B cell (primary cell): ENCODE measurements around the gene IFT122. TPM values are rescaled to one million over a fixed set of nuclear protein-coding genes. Genes with fewer than 3 reads are reported as not detected.

Experiments used
- ATAC-seq: fragments of 200-7000 bp; cut with Tn5 transposase; one replicate; pipeline ENCODE4 v1.10.0; 2021; ENCODE audit warnings: low read depth, mild to moderate bottlenecking, moderate number of reproducible peaks, moderate library complexity
- CTCF ChIA-PET: fragments of 350-600 bp; sonication (Branson Sonifier 250); formaldehyde crosslinking; loops from one replicate; lab custom pipeline; 2021; ENCODE audit warnings: antibody characterized with exemption, inconsistent platforms; lab: Charles Lee
- POLR2A ChIA-PET: fragments of 350-600 bp; sonication (Branson Sonifier 250); formaldehyde crosslinking; loops from one replicate; lab custom pipeline; 2021; ENCODE audit warnings: antibody characterized with exemption; lab: Charles Lee
- DNase-seq: peaks from one replicate; pipeline ENCODE4 v3.0.0; 2013
- H2AFZ ChIP-seq: 2 replicates; pipeline ENCODE4 v1.6.1; 2012; ENCODE audit warnings: mild to moderate bottlenecking, low read depth, low read length; ENCODE audit not compliant: insufficient read depth, poor library complexity, severe bottlenecking
- H3K27ac ChIP-seq, 2 donors: 1 replicate in 1 of 2; 2 replicates in 1 of 2; pipeline ENCODE4 v1.5.1; 2012 to 2013; ENCODE audit warnings: low read length in 2 of 2, mild to moderate bottlenecking in 2 of 2, moderate library complexity in 1 of 2
- H3K27me3 ChIP-seq, 4 experiments: fragments of 200-600 bp in 1 of 4; sonication (generic) in 1 of 4; replicated peaks in 1 of 4; 1 replicate in 2 of 4; 2 replicates in 2 of 4; pipeline versions ENCODE4 v1.6.1 to v1.7.0; 2013 to 2016; ENCODE audit warnings: low read length in 3 of 4, mild to moderate bottlenecking in 2 of 4, mixed read lengths in 1 of 4, moderate library complexity in 1 of 4; ENCODE audit not compliant: insufficient read depth in 4 of 4, control insufficient read depth in 3 of 4; ENCODE audit errors: control extremely low read depth in 1 of 4
- H3K36me3 ChIP-seq, 2 experiments: replicated peaks in 1 of 2; 1 replicate in 1 of 2; 2 replicates in 1 of 2; pipeline versions ENCODE4 v1.6.1 to v1.7.1; 2013; ENCODE audit warnings: low read length in 1 of 2; ENCODE audit not compliant: insufficient read depth in 2 of 2, control insufficient read depth in 1 of 2; ENCODE audit errors: control extremely low read depth in 1 of 2, extremely low read depth in 1 of 2
- H3K4me1 ChIP-seq, 2 donors: fragments of 200-600 bp in 1 of 2; sonication (generic) in 1 of 2; 1 replicate in 1 of 2; 2 replicates in 1 of 2; pipeline versions ENCODE4 v1.5.1 to v1.6.1; 2013 to 2017; ENCODE audit warnings: low read length in 2 of 2; ENCODE audit not compliant: control insufficient read depth in 2 of 2, insufficient read depth in 2 of 2
- H3K4me2 ChIP-seq: replicated peaks from 2 replicates; pipeline ENCODE3; 2012; ENCODE audit warnings: mild to moderate bottlenecking, low read depth, low read length; ENCODE audit not compliant: poor library complexity, severe bottlenecking
- H3K4me3 ChIP-seq, 5 experiments: fragments of 200-600 bp in 1 of 5; sonication (generic) in 1 of 5; 1 replicate in 3 of 5; 2 replicates in 2 of 5; pipeline versions ENCODE4 v1.5.1 to v1.7.0; 2011 to 2016; ENCODE audit warnings: low read length in 4 of 5, mild to moderate bottlenecking in 4 of 5, low read depth in 2 of 5, control low read depth in 1 of 5, moderate library complexity in 1 of 5; ENCODE audit not compliant: insufficient read depth in 1 of 5; ENCODE audit errors: control extremely low read depth in 1 of 5, extremely low read depth in 1 of 5
- H3K79me2 ChIP-seq: fragments of 200-600 bp; sonication (generic); one replicate; pipeline ENCODE4 v1.6.0; 2016; ENCODE audit warnings: low read length; ENCODE audit not compliant: control insufficient read depth, insufficient read depth
- H3K9ac ChIP-seq: fragments of 200-600 bp; sonication (generic); 2 replicates; pipeline ENCODE4 v1.6.1; 2017; ENCODE audit warnings: mild to moderate bottlenecking, low read length, moderate library complexity
- H3K9me3 ChIP-seq, 3 donors: one replicate each; pipeline versions ENCODE4 v1.6.1 to v1.7.1; 2013; ENCODE audit warnings: low read length in 2 of 3; ENCODE audit not compliant: control insufficient read depth in 2 of 3, insufficient read depth in 1 of 3; ENCODE audit errors: control extremely low read depth in 1 of 3
- H4K20me1 ChIP-seq: 2 replicates; pipeline ENCODE4 v1.6.0; 2012; ENCODE audit warnings: mild to moderate bottlenecking, low read length; ENCODE audit not compliant: insufficient read depth, control insufficient read depth, poor library complexity, severe bottlenecking
- H3K27ac Mint-ChIP-seq: one replicate; pipeline ENCODE4 v1.8.0; 2021; ENCODE audit warnings: mixed read lengths
- H3K27me3 Mint-ChIP-seq: one replicate; pipeline ENCODE4 v1.8.0; 2021; ENCODE audit warnings: mixed read lengths
- H3K4me1 Mint-ChIP-seq: one replicate; pipeline ENCODE4 v1.8.0; 2021; ENCODE audit warnings: mixed read lengths
- H3K4me3 Mint-ChIP-seq: one replicate; pipeline ENCODE4 v1.8.0; 2021; ENCODE audit warnings: mixed read lengths
- H3K9me3 Mint-ChIP-seq: one replicate; pipeline ENCODE4 v1.8.0; 2022; ENCODE audit warnings: mixed read lengths; ENCODE audit not compliant: insufficient read depth
- CTCF ChIP-seq: fragments of 200-600 bp; IDR thresholded peaks from one replicate; pipeline ENCODE4 v1.8.0; 2022; ENCODE audit warnings: antibody characterized with exemption, mild to moderate bottlenecking
- EZH2 ChIP-seq: IDR thresholded peaks from 2 replicates; pipeline ENCODE4 v1.6.1; 2012; ENCODE audit warnings: borderline replicate concordance, low read depth, mild to moderate bottlenecking, moderate library complexity, low read length; ENCODE audit not compliant: insufficient read depth, poor library complexity, severe bottlenecking
- WGBS: methylation state at CpG from one replicate; pipeline ENCODE4 v1.1.5; 2013; ENCODE audit warnings: missing lambda C conversion rate; ENCODE audit not compliant: insufficient coverage; 5-methylcytosine and 5-hydroxymethylcytosine counted together
- intact Hi-C: fragments of 100-400 bp; cut with micrococcal nuclease; formaldehyde crosslinking; loops from one replicate; pipeline ENCODE4 v1.10.0; 2022
- polyA plus RNA-seq: library from polyadenylated mRNA; depleted of rRNA; stranded (reverse); fragments of >200 nt; gene quantifications from 2 replicates; pipeline ENCODE4 v1.2.3, GENCODE V29; 2012
- total RNA-seq, 2 donors: library from RNA; stranded (reverse); fragments of 120-200 nt in 1 of 2; gene quantifications; 1 replicate in 1 of 2; 2 replicates in 1 of 2; pipeline versions ENCODE4 v1.2.3 to v1.2.4, GENCODE V29; 2013 to 2022

IFT122 gene
- total and polyA plus RNA-seq, 2 donors (not counting 1 experiment from before 2014, with no cell fraction given) = 14.0 to 34.3 TPM

GRCh38 chr3:129485721-129486663 is 46.0 kb downstream of the IFT122 start:
- intact Hi-C loops = no loop called here
- no peak for ATAC-seq
- CTCF ChIA-PET = interaction anchor here (0.9 to 3.0 kb wide), 5 partner anchors 25 to 351 kb away, joined by 3 to 15 read pairs (median 4); no protein-coding TSS in a partner anchor

More at GRCh38 chr3:129485721-129486663, 46.0 kb downstream of the IFT122 start:
- Histone ChIP-seq H3K9me3 (no peaks in the 10 kb centered on the region), H3K36me3 (peaks cover 0 to 2% of the 10 kb centered on the region in 2 experiments), H3K4me2 (no peak overlapping the region), H3K4me3 (no peak overlapping the region), H3K9ac (no peak overlapping the region), H2AFZ (no peak overlapping the region), H3K27me3 (no peaks in the 10 kb centered on the region), H4K20me1 (no peaks in the 10 kb centered on the region), H3K79me2 (no peaks in the 10 kb centered on the region), H3K4me1 (peaks cover 0 to 3% of the 10 kb centered on the region in 2 donors), H3K27ac (no peak overlapping the region)
- POLR2A ChIA-PET = no interaction called here
- no peaks in the 10 kb centered on the region for H3K27me3 Mint-ChIP-seq
- no peak for DNase-seq
- no peak overlapping the region for H3K4me3 Mint-ChIP-seq
- H3K27ac Mint-ChIP-seq = no peak overlapping the region
- TF ChIP-seq EZH2 (no peak), CTCF (no peak)
- peaks cover 2% of the 10 kb centered on the region for H3K4me1 Mint-ChIP-seq
- 89% methylated on average over 10 of the region's 11 CpGs for WGBS
- no peaks in the 10 kb centered on the region for H3K9me3 Mint-ChIP-seq
